Trophoblast cell (in vitro differentiated cells and primary cell): Measurements from ENCODE around the gene DAZAP1.

Experiments
- DNase-seq, 2 donors: peaks; one replicate each; pipeline ENCODE4 v3.0.0-alpha.2; 2016
- H2AFZ ChIP-seq: 2 replicates; pipeline ENCODE4 v1.6.1; 2013; ENCODE audit warnings: low read length, moderate library complexity, mild to moderate bottlenecking; ENCODE audit not compliant: insufficient read depth, poor library complexity
- H2AK5ac ChIP-seq: 2 replicates; pipeline ENCODE4 v1.6.1; 2013; ENCODE audit warnings: mild to moderate bottlenecking, low read length
- H2BK120ac ChIP-seq: 2 replicates; pipeline ENCODE4 v1.6.1; 2013; ENCODE audit warnings: low read length, mild to moderate bottlenecking, moderate library complexity; ENCODE audit not compliant: insufficient read depth, poor library complexity
- H2BK12ac ChIP-seq: 2 replicates; pipeline ENCODE4 v1.6.1; 2013; ENCODE audit warnings: mild to moderate bottlenecking, low read length, moderate library complexity
- H2BK5ac ChIP-seq: 2 replicates; pipeline ENCODE4 v1.6.1; 2013; ENCODE audit warnings: low read length, low read depth, moderate library complexity, mild to moderate bottlenecking; ENCODE audit not compliant: poor library complexity
- H3K14ac ChIP-seq: 2 replicates; pipeline ENCODE4 v1.6.1; 2013; ENCODE audit warnings: mild to moderate bottlenecking, low read length
- H3K18ac ChIP-seq: 2 replicates; pipeline ENCODE4 v1.6.1; 2013; ENCODE audit warnings: mild to moderate bottlenecking, low read length
- H3K23ac ChIP-seq: 2 replicates; pipeline ENCODE4 v1.6.1; 2013; ENCODE audit warnings: low read length
- H3K27ac ChIP-seq: 2 replicates; pipeline ENCODE4 v1.5.1; 2013; ENCODE audit warnings: low read depth, mild to moderate bottlenecking, inconsistent platforms, low read length, moderate library complexity
- H3K27me3 ChIP-seq: 2 replicates; pipeline ENCODE4 v1.6.1; 2013; ENCODE audit warnings: inconsistent platforms, mild to moderate bottlenecking, low read length, moderate library complexity; ENCODE audit not compliant: insufficient read depth
- H3K36me3 ChIP-seq, 2 experiments: 1 replicate in 1 of 2; 2 replicates in 1 of 2; pipeline ENCODE4 v1.6.1; 2013; ENCODE audit warnings: low read length in 2 of 2, mild to moderate bottlenecking in 2 of 2, moderate library complexity in 1 of 2; ENCODE audit not compliant: insufficient read depth in 2 of 2, control insufficient read depth in 1 of 2
- H3K4ac ChIP-seq: 2 replicates; pipeline ENCODE4 v1.6.1; 2013; ENCODE audit warnings: low read depth, mild to moderate bottlenecking, low read length, moderate library complexity
- H3K4me1 ChIP-seq, 2 experiments: 1 replicate in 1 of 2; 2 replicates in 1 of 2; pipeline ENCODE4 v1.6.1; 2013; ENCODE audit warnings: low read length in 2 of 2, mild to moderate bottlenecking in 2 of 2, moderate library complexity in 1 of 2; ENCODE audit not compliant: insufficient read depth in 2 of 2, control insufficient read depth in 1 of 2
- H3K4me2 ChIP-seq: 2 replicates; pipeline ENCODE4 v1.6.1; 2013; ENCODE audit warnings: inconsistent platforms, mild to moderate bottlenecking, low read length, moderate library complexity
- H3K4me3 ChIP-seq: 2 replicates; pipeline ENCODE4 v1.5.1; 2013; ENCODE audit warnings: mild to moderate bottlenecking, low read depth, low read length, inconsistent platforms
- H3K79me1 ChIP-seq: one replicate; pipeline ENCODE4 v1.6.1; 2013; ENCODE audit warnings: low read length
- H3K79me2 ChIP-seq: 2 replicates; pipeline ENCODE4 v1.6.1; 2013; ENCODE audit warnings: low read length, mild to moderate bottlenecking; ENCODE audit not compliant: control insufficient read depth, insufficient read depth, poor library complexity
- H3K9ac ChIP-seq: 2 replicates; pipeline ENCODE4 v1.6.1; 2013; ENCODE audit warnings: mild to moderate bottlenecking, low read length
- H3K9me3 ChIP-seq: 2 replicates; pipeline ENCODE4 v1.6.1; 2013; ENCODE audit warnings: low read depth, mild to moderate bottlenecking, control low read depth, inconsistent platforms, low read length; ENCODE audit not compliant: insufficient read depth
- H4K12ac ChIP-seq: 2 replicates; pipeline ENCODE4 v1.6.1; 2013; ENCODE audit warnings: low read depth, mild to moderate bottlenecking, low read length, moderate library complexity
- H4K8ac ChIP-seq: 2 replicates; pipeline ENCODE4 v1.6.1; 2013; ENCODE audit warnings: low read depth, mild to moderate bottlenecking, low read length, moderate library complexity
- H4K91ac ChIP-seq: one replicate; pipeline ENCODE4 v1.6.1; 2013; ENCODE audit warnings: low read depth, mild to moderate bottlenecking, low read length, moderate library complexity
- WGBS: extraction: QIAGEN DNeasy Blood & Tissue Kit; methylation state at CpG from one replicate; pipeline ENCODE4 v1.1.7; 2013; ENCODE audit warnings: missing lambda C conversion rate; ENCODE audit not compliant: insufficient read length, insufficient coverage; ENCODE audit errors: extremely low coverage; 5-methylcytosine and 5-hydroxymethylcytosine counted together

Gene DAZAP1

GRCh38 chr19:1478934-1479707 is 71.7 kb downstream of the DAZAP1 start, which contains the start of gene C19orf25:
Gene C19orf25, minus strand, starts transcription at chr19:1479215. Its CDS starts 312 bp downstream, at chr19:1478903.
- Histone ChIP-seq H3K79me1 (peaks cover 8% of the 10 kb centered on the region), H2AK5ac (peak within 1 kb of the TSS; percentile 17), H3K18ac (peak within 1 kb of the TSS; percentile 36), H3K4ac (peak within 1 kb of the TSS; percentile 90), H3K79me2 (peaks cover 4% of the 10 kb centered on the region), H2BK5ac (peak within 1 kb of the TSS; percentile 19), H2BK12ac (no peak within 1 kb of the TSS), H3K4me1 (peaks cover 0 to 4% of the 10 kb centered on the region in 2 experiments), H4K12ac (peak within 1 kb of the TSS; percentile 45), H3K4me2 (peak within 1 kb of the TSS; percentile 97), H3K23ac (no peak within 1 kb of the TSS), H3K36me3 (peaks cover 11 to 23% of the 10 kb centered on the region in 2 experiments), H2AFZ (peak within 1 kb of the TSS; percentile 62), H3K9ac (peak within 1 kb of the TSS; percentile 55), H3K27me3 (no peaks in the 10 kb centered on the region), H3K27ac (peak within 1 kb of the TSS; percentile 76), H3K14ac (peak within 1 kb of the TSS; percentile 62), H3K4me3 (peak within 1 kb of the TSS; percentile 94), H3K9me3 (no peaks in the 10 kb centered on the region), H2BK120ac (peak within 1 kb of the TSS; percentile 39), H4K91ac (peak within 1 kb of the TSS; percentile 68), H4K8ac (peak within 1 kb of the TSS; percentile 82)
- no CpG with 5 or more reads among the region's 71 CpGs for WGBS
- peak; percentile 94 to 96 for DNase-seq

- DNase-seq: no peak
- Histone ChIP-seq H3K27ac (no peak overlapping the region), H4K91ac (no peak overlapping the region), H2AK5ac (no peak overlapping the region), H3K27me3 (no peaks in the 10 kb centered on the region), H3K79me2 (peaks cover 4% of the 10 kb centered on the region), H2AFZ (no peak overlapping the region), H4K12ac (no peak overlapping the region), H3K14ac (no peak overlapping the region), H3K36me3 (peaks cover 0 to 4% of the 10 kb centered on the region in 2 experiments), H3K4me3 (no peak overlapping the region), H3K4ac (no peak overlapping the region), H4K8ac (no peak overlapping the region), H3K9ac (no peak overlapping the region), H2BK12ac (no peak overlapping the region), H3K9me3 (no peaks in the 10 kb centered on the region), H3K18ac (no peak overlapping the region), H2BK5ac (no peak overlapping the region), H2BK120ac (no peak overlapping the region), H3K4me1 (peaks cover 0 to 4% of the 10 kb centered on the region in 2 experiments), H3K4me2 (no peak overlapping the region), H3K79me1 (peaks cover 8% of the 10 kb centered on the region), H3K23ac (no peak overlapping the region)
- no CpG with 5 or more reads among the region's 26 CpGs for WGBS
Observed at GRCh38 chr19:1481224-1481892, 74.0 kb downstream of the DAZAP1 start.

GRCh38 chr19:1481893-1482360 is 74.5 kb downstream of the DAZAP1 start:
- Histone ChIP-seq H4K91ac (no peak overlapping the region), H3K18ac (no peak overlapping the region), H3K79me1 (peaks cover 8% of the 10 kb centered on the region), H2BK5ac (no peak overlapping the region), H4K12ac (no peak overlapping the region), H2BK12ac (no peak overlapping the region), H3K4me2 (no peak overlapping the region), H2AFZ (no peak overlapping the region), H3K36me3 (peaks cover 0 to 4% of the 10 kb centered on the region in 2 experiments), H4K8ac (no peak overlapping the region), H3K9me3 (peaks cover 4% of the 10 kb centered on the region), H3K4ac (no peak overlapping the region), H3K4me1 (peaks cover 0 to 4% of the 10 kb centered on the region in 2 experiments), H3K4me3 (no peak overlapping the region), H3K14ac (no peak overlapping the region), H3K23ac (no peak overlapping the region), H3K9ac (no peak overlapping the region), H3K79me2 (peaks cover 4% of the 10 kb centered on the region), H3K27ac (no peak overlapping the region), H2BK120ac (no peak overlapping the region), H2AK5ac (no peak overlapping the region), H3K27me3 (no peaks in the 10 kb centered on the region)
- no CpG with 5 or more reads among the region's 36 CpGs for WGBS
- no peak for DNase-seq

- H2BK5ac ChIP-seq: no peak overlapping the region
- H3K4me3 ChIP-seq: no peak overlapping the region
- H2AFZ ChIP-seq: no peak overlapping the region
- no peak overlapping the region for H2BK12ac ChIP-seq
- H3K4ac ChIP-seq: no peak overlapping the region
- no peaks in the 10 kb centered on the region for H3K36me3 ChIP-seq
- H3K27me3 ChIP-seq: no peaks in the 10 kb centered on the region
- H3K79me2 ChIP-seq: peaks cover 4% of the 10 kb centered on the region
- H3K27ac ChIP-seq: no peak overlapping the region
- H3K4me2 ChIP-seq: no peak overlapping the region
- no peak overlapping the region for H3K9ac ChIP-seq
- H3K18ac ChIP-seq: no peak overlapping the region
- peaks cover 0 to 3% of the 10 kb centered on the region in 2 experiments for H3K4me1 ChIP-seq
- WGBS: no CpG with 5 or more reads among the region's 37 CpGs
- DNase-seq: no peak
- peaks cover 4% of the 10 kb centered on the region for H3K9me3 ChIP-seq
- H3K14ac ChIP-seq: no peak overlapping the region
- H3K23ac ChIP-seq: no peak overlapping the region
- H4K8ac ChIP-seq: no peak overlapping the region
- no peak overlapping the region for H2AK5ac ChIP-seq
- H4K91ac ChIP-seq: no peak overlapping the region
- peaks cover 8% of the 10 kb centered on the region for H3K79me1 ChIP-seq
- H4K12ac ChIP-seq: no peak overlapping the region
- no peak overlapping the region for H2BK120ac ChIP-seq
Observed at GRCh38 chr19:1482361-1483130, 75.2 kb downstream of the DAZAP1 start.
